Calu3 (cell line): ENCODE measurements around the gene C1orf226. TPM values are rescaled to one million over a fixed set of nuclear protein-coding genes. Genes with fewer than 3 reads are reported as not detected.

ENCODE experiments used
- BruUV-seq: library from RNA; stranded (reverse); fragments of 400-500 nt; replicated peaks from 2 replicates; lab custom pipeline; 2021; lab: Mats Ljungman, UMichigan
- CTCF ChIA-PET: fragments of 300-600 bp; sonication (Branson Sonifier 250); formaldehyde crosslinking; loops from one replicate; lab custom pipeline; 2022; ENCODE audit warnings: antibody characterized with exemption; lab: Charles Lee
- DNase-seq: peaks from one replicate; pipeline ENCODE4 v3.0.0; 2022
- H3K27ac Mint-ChIP-seq: one replicate; pipeline ENCODE4 v1.8.0; 2022; ENCODE audit warnings: mixed read lengths; ENCODE audit not compliant: unreplicated experiment
- H3K27me3 Mint-ChIP-seq: one replicate; pipeline ENCODE4 v1.8.0; 2022; ENCODE audit warnings: mixed read lengths; ENCODE audit not compliant: unreplicated experiment
- H3K36me3 Mint-ChIP-seq: one replicate; pipeline ENCODE4 v1.8.0; 2022; ENCODE audit warnings: mild to moderate bottlenecking, moderate library complexity, mixed read lengths; ENCODE audit not compliant: insufficient read depth, unreplicated experiment
- H3K4me1 Mint-ChIP-seq: one replicate; pipeline ENCODE4 v1.8.0; 2022; ENCODE audit warnings: mild to moderate bottlenecking, low read depth, mixed read lengths; ENCODE audit not compliant: unreplicated experiment
- H3K4me3 Mint-ChIP-seq: one replicate; pipeline ENCODE4 v1.8.0; 2022; ENCODE audit warnings: mild to moderate bottlenecking, low read depth, moderate library complexity, mixed read lengths; ENCODE audit not compliant: unreplicated experiment
- H3K9me3 Mint-ChIP-seq: one replicate; pipeline ENCODE4 v1.8.0; 2022; ENCODE audit warnings: low read depth, mixed read lengths; ENCODE audit not compliant: unreplicated experiment
- CTCF ChIP-seq: fragments of 200-600 bp; IDR thresholded peaks from one replicate; pipeline ENCODE4 v1.8.0; 2022; ENCODE audit warnings: antibody characterized with exemption; ENCODE audit not compliant: unreplicated experiment
- intact Hi-C: fragments of 100-400 bp; cut with micrococcal nuclease; formaldehyde crosslinking; loops from one replicate; pipeline ENCODE4 v1.10.0; 2022; ENCODE audit not compliant: unreplicated experiment
- total RNA-seq: library from RNA; stranded (reverse); gene quantifications from 2 replicates; pipeline ENCODE4 v1.2.3, GENCODE V29; 2022

C1orf226 gene
- total RNA-seq, 1 experiment from 2014 or later: 14.1 TPM

- Mint-ChIP-seq H3K27ac (no peak overlapping the region), H3K36me3 (peaks cover 12% of the 10 kb centered on the region), H3K9me3 (no peaks in the 10 kb centered on the region), H3K4me3 (no peak overlapping the region), H3K27me3 (no peaks in the 10 kb centered on the region), H3K4me1 (peaks cover 28% of the 10 kb centered on the region)
- CTCF ChIA-PET: interaction anchor here (1.3 kb wide), 1 partner anchor 26 kb away, joined by 3 read pairs; no protein-coding TSS in a partner anchor
- no peak for TF ChIP-seq CTCF
- no peak for DNase-seq
- no TSS peak for BruUV-seq
- intact Hi-C loops: no loop called here
These were observed 2.6 kb downstream of the C1orf226 start for GRCh38 chr1:162384116-162384515.

GRCh38 chr1:162384601-162385279, 3.2 kb downstream of the C1orf226 start:
- Mint-ChIP-seq H3K27me3 (no peaks in the 10 kb centered on the region), H3K27ac (no peak overlapping the region), H3K4me1 (peaks cover 34% of the 10 kb centered on the region), H3K4me3 (no peak overlapping the region), H3K9me3 (no peaks in the 10 kb centered on the region), H3K36me3 (peaks cover 12% of the 10 kb centered on the region)
- CTCF ChIA-PET: interaction anchor here (1.3 kb wide), 1 partner anchor 27 kb away, joined by 3 read pairs; no protein-coding TSS in a partner anchor
- no peak for TF ChIP-seq CTCF
- intact Hi-C loops: no loop called here
- BruUV-seq: no TSS peak
- DNase-seq: no peak

DNA sequence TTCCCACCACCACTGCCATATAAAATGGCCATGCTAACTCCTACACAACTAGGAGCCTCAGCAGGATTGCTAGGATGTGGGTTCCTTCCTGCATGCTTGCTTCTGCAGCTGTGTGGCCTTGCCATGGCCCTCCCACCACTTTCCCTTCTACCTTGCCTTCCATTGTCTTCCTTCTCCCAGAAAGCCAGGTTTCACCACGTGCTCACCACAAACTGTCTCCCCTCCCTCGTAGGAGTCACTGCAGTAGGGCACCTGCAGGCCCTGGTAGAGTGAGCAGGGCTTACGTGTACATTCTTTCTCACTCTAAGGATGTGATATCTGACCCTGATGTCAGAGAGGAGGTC, 3.7 kb downstream of the C1orf226 start:
- peaks cover 39% of the 10 kb centered on the region for H3K4me1 Mint-ChIP-seq

GRCh38 chr1:162385702-162386101, 4.2 kb downstream of the C1orf226 start:
- intact Hi-C loops: no loop called here

More for the DNA sequence above, 3.7 kb downstream of the C1orf226 start:
- Mint-ChIP-seq H3K9me3 (no peaks in the 10 kb centered on the region), H3K27ac (no peak overlapping the region), H3K36me3 (peaks cover 12% of the 10 kb centered on the region), H3K27me3 (no peaks in the 10 kb centered on the region), H3K4me3 (no peak overlapping the region)
- CTCF ChIA-PET: no interaction called here
- no peak for DNase-seq
- BruUV-seq: no TSS peak
- intact Hi-C loops: no loop called here
- TF ChIP-seq CTCF: no peak

More at GRCh38 chr1:162385702-162386101, 4.2 kb downstream of the C1orf226 start:
- Mint-ChIP-seq H3K4me3 (no peak overlapping the region), H3K4me1 (peaks cover 44% of the 10 kb centered on the region), H3K27ac (no peak overlapping the region), H3K36me3 (peaks cover 12% of the 10 kb centered on the region), H3K9me3 (no peaks in the 10 kb centered on the region), H3K27me3 (no peaks in the 10 kb centered on the region)
- CTCF ChIA-PET: interaction anchor here (2.4 kb wide), 1 partner anchor 28 kb away, joined by 5 read pairs; no protein-coding TSS in a partner anchor
- DNase-seq: no peak
- TF ChIP-seq CTCF: no peak
- BruUV-seq: no TSS peak
